SH-SY5Y (cell line): ENCODE data around the gene AOAH.

Source experiments
- GATA2 ChIP-seq: IDR thresholded peaks from 2 replicates; pipeline ENCODE4 v1.6.1; 2011; ENCODE audit warnings: mild to moderate bottlenecking, low read depth, low read length
- GATA3 ChIP-seq: IDR thresholded peaks from 2 replicates; pipeline ENCODE4 v1.6.1; 2011; ENCODE audit warnings: low read depth, mild to moderate bottlenecking, low read length, moderate library complexity

The AOAH gene

GRCh38 chr7:36723951-36724664 lies at the start of gene AOAH:
TSS of gene AOAH (minus strand) at chr7:36724494. CDS start at chr7:36724148, 346 bp downstream.
- TF ChIP-seq GATA2 (no peak), GATA3 (no peak)

- TF ChIP-seq GATA3 (no peak), GATA2 (no peak)
These were observed 42.2 kb upstream of the AOAH start for GRCh38 chr7:36766451-36766850.

GRCh38 chr7:36765605-36766004 lies 41.3 kb upstream of the AOAH start:
- no peak for TF ChIP-seq GATA3
- no peak for TF ChIP-seq GATA2

- no peak for TF ChIP-seq GATA3
- no peak for TF ChIP-seq GATA2
These were observed 40.6 kb upstream of the AOAH start for GRCh38 chr7:36764929-36765328.

GRCh38 chr7:36763132-36763816 lies 39.0 kb upstream of the AOAH start:
- TF ChIP-seq GATA2 (no peak), GATA3 (no peak)

GRCh38 chr7:36762394-36762793 lies 38.1 kb upstream of the AOAH start:
- TF ChIP-seq GATA2 (no peak), GATA3 (no peak)

- TF ChIP-seq GATA3 (no peak), GATA2 (no peak)
These were observed 37.5 kb upstream of the AOAH start for GRCh38 chr7:36761835-36762234.

- TF ChIP-seq GATA2 (no peak), GATA3 (no peak)
These were observed 36.8 kb upstream of the AOAH start for GRCh38 chr7:36760856-36761762.

- TF ChIP-seq GATA3 = no peak
- no peak for TF ChIP-seq GATA2
These were observed 34.6 kb upstream of the AOAH start for GRCh38 chr7:36758879-36759278.

GRCh38 chr7:36755484-36755883 lies 31.2 kb upstream of the AOAH start:
- TF ChIP-seq GATA3 (no peak), GATA2 (no peak)

GRCh38 chr7:36752026-36752711 lies 27.9 kb upstream of the AOAH start:
- TF ChIP-seq GATA2 (no peak), GATA3 (no peak)

GRCh38 chr7:36750451-36750850 lies 26.2 kb upstream of the AOAH start:
- TF ChIP-seq GATA3 = no peak
- no peak for TF ChIP-seq GATA2

- no peak for TF ChIP-seq GATA2
- TF ChIP-seq GATA3 = no peak
These were observed 25.1 kb upstream of the AOAH start for GRCh38 chr7:36749282-36749960.

- no peak for TF ChIP-seq GATA2
- TF ChIP-seq GATA3 = no peak
These were observed 23.8 kb upstream of the AOAH start for GRCh38 chr7:36748017-36748487.

- TF ChIP-seq GATA2 = no peak
- no peak for TF ChIP-seq GATA3
These were observed 23.2 kb upstream of the AOAH start for GRCh38 chr7:36747280-36748016.
